ENCODE data around the gene ACOX3. TPM values are rescaled to one million over a fixed set of nuclear protein-coding genes. Genes with fewer than 3 reads are reported as not detected.
"Not testable (repeated sequence)": the region's sequence is repeated elsewhere in the genome, so short reads cannot be mapped to it uniquely, and the experiment has no call there.

ACOX3 gene
- total and polyA plus RNA-seq, 4 experiments from 2014 or later = 13.3 to 17.3 (median 16.4) TPM

- Mint-ChIP-seq H3K27ac (no peak overlapping the region), H3K27me3 (peaks cover 2 to 9% of the 10 kb centered on the region in 2 donors), H3K4me3 (no peak overlapping the region), H3K36me3 (no peaks in the 10 kb centered on the region), H3K4me1 (no peaks in the 10 kb centered on the region), H3K9me3 (peaks cover 2 to 14% (median 5%) of the 10 kb centered on the region in 8 donors)
- no peaks in the 10 kb centered on the region for H3K36me3 ChIP-seq (ENCODE audit: insufficient read depth, low read length)
- no peaks in the 10 kb centered on the region for H3K27me3 ChIP-seq (ENCODE audit: insufficient read depth, low read length)
- ChIA-PET POLR2A (ENCODE audit: partially characterized antibody) (no interaction called here), CTCF (ENCODE audit: partially characterized antibody) (no interaction called here)
- no peak overlapping the region for H3K27ac ChIP-seq (ENCODE audit: low read depth, low read length)
- no peak for DNase-seq
- no peaks in the 10 kb centered on the region for H3K4me1 ChIP-seq (ENCODE audit: insufficient read depth, low read length)
- no peak overlapping the region for H3K4me3 ChIP-seq (ENCODE audit: low read length in 2 of 2)
- H3K9me3 ChIP-seq (ENCODE audit: control insufficient read depth in 1 of 2, low read length in 2 of 2) = no peaks in the 10 kb centered on the region
- intact Hi-C loops (cut with micrococcal nuclease) = loop anchor here (1.0 kb wide), 1 partner anchor 25 kb away; no protein-coding TSS in a partner anchor
Measured at GRCh38 chr4:8341691-8342090, 98.8 kb downstream of the ACOX3 start.

GRCh38 chr4:8341281-8341680 is 99.2 kb downstream of the ACOX3 start:
- H3K4me1 ChIP-seq (ENCODE audit: insufficient read depth, low read length); H3K27me3 Mint-ChIP-seq: not testable (repeated sequence)

GRCh38 chr4:8340781-8341241 is 99.7 kb downstream of the ACOX3 start:
- no peak overlapping the region for H3K4me3 ChIP-seq (ENCODE audit: low read length in 2 of 2)
- H3K36me3 ChIP-seq (ENCODE audit: insufficient read depth, low read length) = no peaks in the 10 kb centered on the region
- no peak overlapping the region for H3K4me3 Mint-ChIP-seq
- no peak overlapping the region for H3K27ac ChIP-seq (ENCODE audit: low read depth, low read length)
- no peak overlapping the region for H3K27ac Mint-ChIP-seq
- H3K4me1 Mint-ChIP-seq = no peaks in the 10 kb centered on the region
- ChIA-PET POLR2A (ENCODE audit: partially characterized antibody) (no interaction called here), CTCF (ENCODE audit: partially characterized antibody) (no interaction called here)
- H3K27me3 ChIP-seq (ENCODE audit: insufficient read depth, low read length) = no peaks in the 10 kb centered on the region
- intact Hi-C loops (cut with micrococcal nuclease) = no loop called here
- H3K27me3 Mint-ChIP-seq = peaks cover 2 to 9% of the 10 kb centered on the region in 2 donors
- H3K9me3 Mint-ChIP-seq = peaks cover 5 to 20% (median 11%) of the 10 kb centered on the region in 8 donors
- no peaks in the 10 kb centered on the region for H3K4me1 ChIP-seq (ENCODE audit: insufficient read depth, low read length)
- no peaks in the 10 kb centered on the region for H3K36me3 Mint-ChIP-seq
- no peaks in the 10 kb centered on the region for H3K9me3 ChIP-seq (ENCODE audit: control insufficient read depth in 1 of 2, low read length in 2 of 2)
- DNase-seq = no peak

More at GRCh38 chr4:8341281-8341680, 99.2 kb downstream of the ACOX3 start:
- DNase-seq; H3K4me3 Mint-ChIP-seq; H3K36me3 ChIP-seq (ENCODE audit: insufficient read depth, low read length); H3K27ac ChIP-seq (ENCODE audit: low read depth, low read length); intact Hi-C loops (cut with micrococcal nuclease); H3K36me3 Mint-ChIP-seq; CTCF ChIA-PET (ENCODE audit: partially characterized antibody); H3K27me3 ChIP-seq (ENCODE audit: insufficient read depth, low read length); H3K4me3 ChIP-seq (ENCODE audit: low read length in 2 of 2); H3K27ac Mint-ChIP-seq; H3K4me1 Mint-ChIP-seq; H3K9me3 ChIP-seq (ENCODE audit: control insufficient read depth in 1 of 2, low read length in 2 of 2); POLR2A ChIA-PET (ENCODE audit: partially characterized antibody): not testable (repeated sequence)
- peaks cover 2 to 18% (median 9%) of the 10 kb centered on the region in 8 donors for H3K9me3 Mint-ChIP-seq

DNA sequence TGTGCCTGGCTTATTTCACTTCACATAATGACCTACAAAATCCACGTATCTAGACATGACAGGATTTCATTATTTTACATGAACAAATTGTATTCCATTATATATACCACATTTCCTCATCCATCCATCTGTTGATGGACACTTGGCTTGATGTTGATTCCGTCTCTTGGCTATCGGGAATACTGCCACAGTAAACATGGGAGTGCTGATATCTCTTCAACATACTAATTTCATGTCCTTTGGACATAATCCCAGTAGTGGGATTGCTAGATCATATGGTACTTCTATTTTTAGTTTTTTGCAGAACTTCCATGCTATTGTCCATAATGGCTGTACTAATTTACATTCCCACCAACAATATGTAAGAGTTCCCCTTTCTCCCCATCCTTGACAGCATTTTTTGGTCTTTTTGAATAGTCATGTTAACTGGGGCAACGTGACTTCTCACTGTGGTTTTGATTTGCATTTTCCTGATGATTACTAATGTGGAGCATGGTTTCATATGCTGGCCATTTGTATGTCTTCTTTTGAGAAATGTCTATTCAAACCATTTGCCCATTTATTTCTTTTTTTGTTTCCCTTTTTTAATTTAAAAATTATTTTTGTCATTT is 102.1 kb downstream of the ACOX3 start:
- Mint-ChIP-seq H3K36me3 (no peaks in the 10 kb centered on the region), H3K27me3 (peaks cover 2 to 7% of the 10 kb centered on the region in 2 donors), H3K4me3 (no peak overlapping the region), H3K4me1 (no peaks in the 10 kb centered on the region), H3K27ac (no peak overlapping the region), H3K9me3 (peaks cover 7 to 25% (median 18%) of the 10 kb centered on the region in 8 donors)
- no peak for DNase-seq
- Histone ChIP-seq H3K27ac (ENCODE audit: low read depth, low read length) (no peak overlapping the region), H3K36me3 (ENCODE audit: insufficient read depth, low read length) (no peaks in the 10 kb centered on the region), H3K27me3 (ENCODE audit: insufficient read depth, low read length) (no peaks in the 10 kb centered on the region), H3K9me3 (ENCODE audit: control insufficient read depth in 1 of 2, low read length in 2 of 2) (no peaks in the 10 kb centered on the region), H3K4me1 (ENCODE audit: insufficient read depth, low read length) (no peaks in the 10 kb centered on the region), H3K4me3 (ENCODE audit: low read length in 2 of 2) (no peak overlapping the region)
- ChIA-PET CTCF (ENCODE audit: partially characterized antibody) (no interaction called here), POLR2A (ENCODE audit: partially characterized antibody) (no interaction called here)
- intact Hi-C loops (cut with micrococcal nuclease) = no loop called here

DNA sequence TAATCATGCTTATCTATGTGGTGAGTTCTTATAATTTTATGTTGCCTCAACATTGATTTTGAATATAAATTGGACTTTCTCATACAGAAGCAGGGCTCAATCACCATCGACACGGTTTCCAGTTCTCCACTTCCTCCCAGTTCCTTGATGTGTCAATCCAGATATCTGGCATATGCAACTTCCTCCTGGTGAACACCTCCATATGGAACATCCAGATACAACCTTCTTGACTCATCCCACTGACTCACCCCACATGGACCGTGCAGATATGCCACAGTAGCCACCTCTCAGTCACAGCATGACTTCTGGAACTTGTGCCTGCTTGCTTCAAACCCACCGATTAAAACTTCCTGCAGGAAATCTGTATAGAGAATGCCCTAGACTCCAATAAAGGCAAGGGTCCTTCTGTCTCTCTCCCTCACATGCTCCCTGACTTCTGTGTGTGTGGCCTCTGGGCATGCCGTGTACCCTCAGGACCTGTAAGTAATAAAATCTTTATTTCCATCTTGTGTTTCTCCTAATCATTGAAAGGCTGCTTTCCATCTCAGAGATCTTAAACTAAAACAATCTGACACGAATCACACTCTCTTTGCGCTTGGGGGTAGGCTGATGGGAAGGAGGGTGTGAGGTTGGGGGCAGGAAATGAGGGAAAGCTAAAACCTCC is 104.0 kb downstream of the ACOX3 start:
- CTCF ChIA-PET (ENCODE audit: partially characterized antibody) = no interaction called here
- Mint-ChIP-seq H3K4me3 (no peak overlapping the region), H3K27ac (no peak overlapping the region), H3K4me1 (no peaks in the 10 kb centered on the region), H3K9me3 (peaks cover 5 to 30% (median 21%) of the 10 kb centered on the region in 8 donors), H3K36me3 (no peaks in the 10 kb centered on the region), H3K27me3 (peaks cover 2 to 3% of the 10 kb centered on the region in 2 donors)
- no peak for DNase-seq
- H3K36me3 ChIP-seq (ENCODE audit: insufficient read depth, low read length) = no peaks in the 10 kb centered on the region
- H3K4me1 ChIP-seq (ENCODE audit: insufficient read depth, low read length) = no peaks in the 10 kb centered on the region
- H3K27ac ChIP-seq (ENCODE audit: low read depth, low read length) = no peak overlapping the region
- no peaks in the 10 kb centered on the region for H3K9me3 ChIP-seq (ENCODE audit: control insufficient read depth in 1 of 2, low read length in 2 of 2)
- H3K4me3 ChIP-seq (ENCODE audit: low read length in 2 of 2) = no peak overlapping the region
- POLR2A ChIA-PET (ENCODE audit: partially characterized antibody) = no interaction called here
- intact Hi-C loops (cut with micrococcal nuclease) = no loop called here
- H3K27me3 ChIP-seq (ENCODE audit: insufficient read depth, low read length) = no peaks in the 10 kb centered on the region

- intact Hi-C loops (cut with micrococcal nuclease) = no loop called here
- Histone ChIP-seq H3K27me3 (ENCODE audit: insufficient read depth, low read length) (no peaks in the 10 kb centered on the region), H3K4me1 (ENCODE audit: insufficient read depth, low read length) (no peaks in the 10 kb centered on the region), H3K4me3 (ENCODE audit: low read length in 2 of 2) (no peak overlapping the region), H3K36me3 (ENCODE audit: insufficient read depth, low read length) (no peaks in the 10 kb centered on the region), H3K9me3 (ENCODE audit: control insufficient read depth in 1 of 2, low read length in 2 of 2) (no peaks in the 10 kb centered on the region), H3K27ac (ENCODE audit: low read depth, low read length) (no peak overlapping the region)
- H3K27me3 Mint-ChIP-seq = peaks cover 2 to 3% of the 10 kb centered on the region in 2 donors
- POLR2A ChIA-PET (ENCODE audit: partially characterized antibody) = no interaction called here
- no peaks in the 10 kb centered on the region for H3K36me3 Mint-ChIP-seq
- DNase-seq = no peak
- H3K27ac Mint-ChIP-seq = no peak overlapping the region
- H3K9me3 Mint-ChIP-seq = peaks cover 5 to 30% (median 21%) of the 10 kb centered on the region in 8 donors
- H3K4me3 Mint-ChIP-seq = no peak overlapping the region
- no peaks in the 10 kb centered on the region for H3K4me1 Mint-ChIP-seq
- CTCF ChIA-PET (ENCODE audit: partially characterized antibody) = no interaction called here
Measured at GRCh38 chr4:8335848-8336247, 104.7 kb downstream of the ACOX3 start.

DNA sequence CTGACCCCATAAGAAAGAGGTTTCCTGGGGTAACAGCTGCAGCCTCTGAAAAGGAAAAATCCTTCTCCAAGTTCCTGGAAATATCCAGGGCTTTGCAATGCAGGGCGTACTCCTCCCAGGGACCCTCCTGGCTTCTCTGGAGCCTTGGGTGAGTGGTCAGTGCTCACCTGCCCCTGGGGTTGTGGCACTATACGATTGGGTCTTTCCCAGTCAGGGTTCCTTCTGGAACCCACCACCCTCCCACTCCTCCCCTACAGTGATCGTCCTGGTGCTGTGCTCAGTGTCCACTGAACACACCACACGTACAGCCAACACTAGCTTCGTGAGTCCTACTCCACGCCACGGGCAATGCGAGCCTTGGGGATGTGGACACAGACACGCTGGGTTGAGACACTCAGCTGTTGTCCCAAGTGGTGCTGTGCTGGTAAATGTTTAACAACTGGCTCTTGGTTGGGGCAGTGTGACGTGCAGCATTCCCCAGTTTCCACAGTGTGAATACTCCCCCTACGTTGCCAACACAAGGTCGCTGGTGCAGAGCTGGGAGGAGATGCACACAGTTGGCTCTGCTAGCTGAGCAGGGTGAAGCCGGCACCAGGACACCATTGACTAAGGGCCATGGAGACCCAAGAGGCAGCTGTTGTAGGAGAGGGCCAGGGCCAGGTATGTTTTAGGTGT is 105.6 kb downstream of the ACOX3 start:
- no peaks in the 10 kb centered on the region for H3K9me3 ChIP-seq (ENCODE audit: control insufficient read depth in 1 of 2, low read length in 2 of 2)
- H3K27me3 ChIP-seq (ENCODE audit: insufficient read depth, low read length) = no peaks in the 10 kb centered on the region
- H3K4me3 ChIP-seq (ENCODE audit: low read length in 2 of 2) = no peak overlapping the region
- intact Hi-C loops (cut with micrococcal nuclease) = no loop called here
- H3K27me3 Mint-ChIP-seq = no peaks in the 10 kb centered on the region
- no peaks in the 10 kb centered on the region for H3K36me3 ChIP-seq (ENCODE audit: insufficient read depth, low read length)
- POLR2A ChIA-PET (ENCODE audit: partially characterized antibody) = no interaction called here
- peaks cover 5 to 30% (median 21%) of the 10 kb centered on the region in 8 donors for H3K9me3 Mint-ChIP-seq
- H3K27ac Mint-ChIP-seq = no peak overlapping the region
- H3K4me1 Mint-ChIP-seq = no peaks in the 10 kb centered on the region
- no peak overlapping the region for H3K4me3 Mint-ChIP-seq
- no peaks in the 10 kb centered on the region for H3K36me3 Mint-ChIP-seq
- no peaks in the 10 kb centered on the region for H3K4me1 ChIP-seq (ENCODE audit: insufficient read depth, low read length)
- no peak overlapping the region for H3K27ac ChIP-seq (ENCODE audit: low read depth, low read length)
- CTCF ChIA-PET (ENCODE audit: partially characterized antibody) = no interaction called here
- DNase-seq = no peak

Data from CD4-positive, alpha-beta memory T cell (primary cell).